Measurements from ENCODE around the gene ADAD1.

The ADAD1 gene

DNA sequence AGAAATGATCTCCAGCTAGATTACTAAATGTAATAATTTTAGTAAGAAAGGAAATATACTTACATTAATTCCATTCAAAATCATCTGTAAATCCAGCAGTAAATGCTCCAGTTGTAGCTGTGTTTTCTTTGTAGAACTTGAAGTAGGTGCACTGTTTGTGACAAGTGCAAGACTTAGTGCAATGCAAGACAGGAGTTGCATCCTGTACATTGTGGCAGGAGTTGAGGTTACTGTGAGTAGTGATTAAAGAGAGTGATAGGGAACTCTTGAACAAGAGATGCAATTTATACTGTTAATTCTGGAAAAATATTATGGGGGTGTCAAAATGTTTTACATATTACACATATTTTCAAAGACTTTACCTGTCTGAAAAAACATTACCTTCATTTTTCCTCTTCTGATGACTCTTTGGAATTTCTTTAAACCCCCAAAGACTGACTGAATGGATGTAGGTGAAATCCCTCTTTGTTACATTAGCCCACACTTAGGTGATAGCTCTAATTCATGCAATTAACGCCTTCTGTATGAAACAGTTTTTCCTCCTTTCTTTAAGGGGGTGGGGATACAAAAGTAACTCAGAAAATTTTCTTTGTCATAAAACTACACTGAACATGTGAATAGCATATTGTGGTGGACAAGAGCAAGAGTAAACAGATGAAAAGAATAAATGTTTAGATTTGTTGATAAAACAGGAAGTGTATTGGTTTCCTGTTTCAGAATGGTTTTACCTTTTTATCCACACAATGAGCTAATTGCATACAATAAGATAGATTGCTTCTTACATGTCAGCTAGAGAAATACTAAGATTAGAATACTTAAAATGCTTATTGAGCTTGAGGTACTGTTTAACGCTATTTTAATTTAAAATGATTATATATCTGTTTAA is 77.7 kb downstream of the ADAD1 start, which contains the start of gene IL2:
Gene IL2, minus strand, starts transcription at position 495 of the 886 bp plus-strand sequence. Its CDS starts 285 bp downstream, at position 210.
- no peak for DNase-seq (ENCODE audit: low spot score)

DNA sequence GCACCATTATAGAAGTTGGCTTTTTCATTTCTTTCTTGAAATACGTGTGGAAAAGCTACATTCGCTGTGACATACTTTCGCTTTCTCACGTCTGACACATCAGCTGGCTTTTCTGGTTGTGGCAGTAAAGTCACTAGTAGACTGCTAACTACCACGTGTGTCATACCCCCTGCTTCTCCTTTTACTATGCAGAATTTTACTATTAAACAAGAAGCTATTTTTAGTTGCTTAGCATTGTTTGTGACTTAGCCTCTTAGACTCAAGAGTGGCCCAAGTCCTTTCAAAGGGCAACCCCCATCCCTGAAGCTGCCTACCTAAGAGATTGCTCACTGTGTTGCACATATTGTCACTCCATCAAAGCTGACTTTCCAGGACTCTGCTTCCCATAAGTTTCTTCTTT is 79.8 kb downstream of the ADAD1 start:
- DNase-seq (ENCODE audit: low spot score): no peak

DNA sequence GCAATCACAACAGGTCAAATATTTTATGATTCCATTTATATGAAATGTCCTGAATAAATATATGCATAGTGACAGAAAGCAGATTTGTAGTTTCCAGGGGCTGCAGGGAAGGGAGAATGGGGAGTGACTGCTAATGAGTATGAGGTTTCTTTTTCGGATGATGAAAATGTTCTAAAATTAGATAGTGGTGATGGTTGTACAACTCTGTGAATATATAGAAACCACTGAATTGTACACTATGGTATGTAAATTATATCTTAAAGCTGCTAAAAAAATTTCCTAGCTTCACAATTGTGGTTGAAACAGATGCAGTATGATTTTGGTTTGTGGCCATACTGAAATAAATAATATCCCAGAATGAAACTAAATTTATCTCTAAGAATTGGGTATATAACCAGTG is 90.6 kb downstream of the ADAD1 start:
- no peak for DNase-seq (ENCODE audit: low spot score)

DNA sequence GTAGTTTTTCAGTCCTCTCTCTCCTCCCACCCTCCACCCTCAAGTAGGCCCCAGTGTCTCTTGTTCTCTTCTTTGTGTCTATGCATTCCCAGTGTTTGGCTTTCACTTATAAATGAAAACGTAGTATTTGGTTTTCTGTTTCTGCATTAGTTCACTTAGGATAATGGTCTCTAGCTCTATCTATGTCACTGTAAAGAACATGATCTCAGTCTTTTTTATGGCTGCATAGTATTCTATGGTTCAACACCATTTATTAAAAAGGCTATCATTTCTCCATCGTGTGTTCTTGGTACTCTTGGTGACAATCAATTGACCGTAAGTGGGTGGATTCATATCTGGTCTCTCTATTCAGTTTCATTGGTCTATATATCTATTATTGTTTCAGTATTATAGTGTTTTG is 96.4 kb downstream of the ADAD1 start:
- DNase-seq (ENCODE audit: low spot score): no peak

DNA sequence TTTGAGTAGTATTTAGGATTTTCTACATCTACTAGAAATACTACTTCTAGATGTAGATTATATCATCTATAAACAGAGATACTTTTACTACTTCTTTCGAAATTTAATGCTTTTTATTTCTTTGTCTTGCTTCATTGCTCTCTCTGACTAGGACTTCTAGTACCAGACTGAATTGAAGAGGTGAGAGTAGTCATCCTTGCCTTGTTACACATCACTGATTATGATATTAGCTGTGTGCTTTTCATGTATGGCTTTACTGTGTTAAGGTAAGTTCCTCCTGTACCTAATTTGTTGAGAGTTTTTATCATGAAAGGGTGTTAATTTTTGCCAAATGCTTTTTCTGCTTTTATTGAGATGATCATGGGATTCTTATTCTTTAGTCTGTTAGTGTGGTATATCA is 97.3 kb downstream of the ADAD1 start:
- DNase-seq (ENCODE audit: low spot score): no peak

DNA sequence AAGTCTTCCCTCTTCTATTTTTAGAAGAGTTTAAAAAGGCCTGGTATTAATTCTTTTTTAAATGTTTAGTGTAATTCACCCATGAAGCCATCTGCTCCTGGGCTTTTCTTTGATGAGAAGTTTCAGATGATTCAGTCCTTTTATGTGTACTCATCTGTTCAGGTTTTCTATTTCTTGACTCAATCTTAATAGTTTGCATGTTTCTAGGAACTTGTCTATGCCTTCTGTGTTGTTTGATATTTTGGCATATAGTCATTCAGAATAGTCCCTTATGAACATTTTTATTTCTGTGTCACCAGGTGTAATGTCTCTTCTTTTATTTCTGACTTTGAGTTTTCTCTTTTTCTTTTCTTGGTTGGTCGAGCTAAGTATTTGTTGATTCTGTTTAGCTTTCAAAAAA is 97.9 kb downstream of the ADAD1 start:
- no peak for DNase-seq (ENCODE audit: low spot score)
